GM12865 (cell line): ENCODE measurements around the gene CCR5AS.
A peak's percentile ranks its signal among the peaks of the same experiment; 100 is the strongest.

ENCODE experiments used
- DNase-seq: peaks from one replicate; pipeline ENCODE4 v3.0.0; 2010; ENCODE audit warnings: low read depth
- H3K4me3 ChIP-seq: 2 replicates; pipeline ENCODE4 v1.5.1; 2011; ENCODE audit warnings: mild to moderate bottlenecking, low read depth, low read length, control low read depth
- CTCF ChIP-seq: IDR thresholded peaks from 2 replicates; pipeline ENCODE4 v1.5.1; 2011; ENCODE audit warnings: low read length, control low read depth, low read depth, inconsistent platforms; ENCODE audit not compliant: insufficient read depth; ENCODE audit errors: missing control alignments

The CCR5AS gene

GRCh38 chr3:46406788-46407611 lies at the start of gene CCR5AS, which contains the start of gene CCRL2:
Gene CCR5AS, minus strand, starts transcription at chr3:46407066.
Gene CCRL2, plus strand, starts transcription at chr3:46407259. Its CDS starts 821 bp downstream, at chr3:46408080.
- peak; percentile 56 for DNase-seq
- TF ChIP-seq CTCF, result no peak
- H3K4me3 ChIP-seq, result peak within 1 kb of the TSS; percentile 43

GRCh38 chr3:46456118-46456517 lies 49.3 kb upstream of the CCR5AS start:
- no peak overlapping the region for H3K4me3 ChIP-seq
- TF ChIP-seq CTCF, result no peak
- DNase-seq, result no peak

- no peak overlapping the region for H3K4me3 ChIP-seq
- no peak for DNase-seq
- no peak for TF ChIP-seq CTCF
Measured at GRCh38 chr3:46455231-46456115, 48.6 kb upstream of the CCR5AS start.

- H3K4me3 ChIP-seq, result no peak overlapping the region
- no peak for TF ChIP-seq CTCF
- no peak for DNase-seq
Measured at GRCh38 chr3:46454606-46455005, 47.7 kb upstream of the CCR5AS start.

GRCh38 chr3:46454209-46454595 lies 47.3 kb upstream of the CCR5AS start:
- no peak for DNase-seq
- no peak overlapping the region for H3K4me3 ChIP-seq
- TF ChIP-seq CTCF, result no peak

DNA sequence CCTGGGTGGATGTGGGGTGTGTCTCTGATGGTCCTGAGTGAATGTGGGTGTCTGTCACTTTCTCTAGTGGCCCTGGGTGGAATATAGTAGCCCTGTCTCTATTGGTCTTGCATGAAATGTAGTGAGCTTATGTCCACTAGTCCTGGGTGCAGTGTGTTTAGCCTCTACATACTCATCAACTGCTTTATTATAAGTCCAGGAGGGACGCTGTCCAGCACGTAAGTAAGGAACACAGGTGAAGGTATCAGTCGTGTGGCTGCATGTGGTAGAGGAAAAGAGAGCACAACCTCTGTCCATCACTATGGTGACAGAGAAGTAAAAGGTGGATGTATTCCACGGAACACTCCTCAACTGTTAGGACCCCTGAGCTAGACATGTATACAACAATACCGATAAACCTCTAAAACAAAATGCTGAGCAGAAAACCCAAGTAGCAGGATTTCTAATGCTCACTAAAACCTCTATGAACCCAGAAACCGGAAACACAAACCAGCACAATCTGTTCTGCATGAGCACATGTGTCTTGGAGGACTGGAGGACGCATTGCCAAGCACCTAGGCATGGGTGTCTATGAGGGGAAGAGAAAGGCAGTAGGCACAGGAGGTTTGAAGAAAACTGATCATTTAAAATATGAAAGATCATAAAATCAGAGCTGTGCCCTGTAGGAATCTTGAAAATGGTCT lies 46.8 kb upstream of the CCR5AS start:
- no peak for TF ChIP-seq CTCF
- no peak overlapping the region for H3K4me3 ChIP-seq
- peak; percentile 5 for DNase-seq
